CD4-positive, alpha-beta T cell treated with Interleukin-6 at 100 ng/mL for 8 hours (primary cell): Measurements from ENCODE around the gene GJB2.
A peak's percentile ranks its signal among the peaks of the same experiment; 100 is the strongest.

Experiments used
- DNase-seq: peaks from one replicate; pipeline ENCODE4 v3.0.0-alpha.2; 2020; ENCODE audit warnings: mixed read lengths, low spot score

The GJB2 gene

DNA sequence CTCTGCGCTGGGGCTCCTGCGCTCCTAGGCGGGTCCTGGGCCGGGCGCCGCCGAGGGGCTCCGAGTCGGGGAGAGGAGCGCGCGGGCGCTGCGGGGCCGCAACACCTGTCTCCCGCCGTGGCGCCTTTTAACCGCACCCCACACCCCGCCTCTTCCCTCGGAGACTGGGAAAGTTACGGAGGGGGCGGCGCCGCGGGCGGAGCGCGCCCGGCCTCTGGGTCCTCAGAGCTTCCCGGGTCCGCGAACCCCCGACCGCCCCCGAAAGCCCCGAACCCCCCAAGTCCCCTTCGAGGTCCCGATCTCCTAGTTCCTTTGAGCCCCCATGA lies at the start of gene GJB2:
Gene GJB2 (minus strand): TSS at position 103 of the 326 bp plus-strand sequence. CDS start 3,357 bp downstream, outside the sequence.
- DNase-seq, result no peak

- DNase-seq, result no peak
Observed at GRCh38 chr13:20241593-20241992, 48.9 kb upstream of the GJB2 start.

- DNase-seq, result no peak
Observed at GRCh38 chr13:20239748-20240147, 47.0 kb upstream of the GJB2 start.

- DNase-seq, result no peak
Observed at GRCh38 chr13:20232556-20233277, 40.0 kb upstream of the GJB2 start.

GRCh38 chr13:20231839-20232555 lies 39.3 kb upstream of the GJB2 start, which contains the start of gene GJB6:
Gene GJB6 (minus strand): TSS chr13:20232319. CDS start chr13:20223480, 8,839 bp downstream.
- no peak for DNase-seq

- peak; percentile 10 for DNase-seq
Observed at GRCh38 chr13:20230913-20231838, 38.4 kb upstream of the GJB2 start.

GRCh38 chr13:20227730-20228129 lies 35.0 kb upstream of the GJB2 start:
- DNase-seq, result no peak

GRCh38 chr13:20227288-20227687 lies 34.5 kb upstream of the GJB2 start:
- no peak for DNase-seq

- DNase-seq, result no peak
Observed at GRCh38 chr13:20222553-20222952, 29.8 kb upstream of the GJB2 start.

DNA sequence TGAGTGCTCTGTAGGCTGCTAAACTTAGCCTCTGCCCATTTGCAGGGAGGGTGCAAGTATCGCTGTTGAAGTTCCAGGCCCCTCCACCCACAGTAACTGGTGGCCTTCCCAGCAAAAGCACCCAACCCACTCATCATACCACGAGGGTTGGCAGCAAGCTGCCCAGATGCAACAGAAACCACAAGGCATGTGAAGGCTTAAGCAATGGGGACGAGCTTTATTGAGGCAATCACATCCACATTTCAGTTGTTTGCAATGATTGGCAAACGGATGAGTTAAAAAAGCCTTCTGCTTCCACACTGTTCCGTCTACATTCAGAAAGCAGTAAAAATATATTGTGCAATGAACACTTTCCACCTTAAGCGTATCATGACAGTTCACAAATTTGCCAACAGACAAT lies 29.0 kb upstream of the GJB2 start:
- no peak for DNase-seq

DNA sequence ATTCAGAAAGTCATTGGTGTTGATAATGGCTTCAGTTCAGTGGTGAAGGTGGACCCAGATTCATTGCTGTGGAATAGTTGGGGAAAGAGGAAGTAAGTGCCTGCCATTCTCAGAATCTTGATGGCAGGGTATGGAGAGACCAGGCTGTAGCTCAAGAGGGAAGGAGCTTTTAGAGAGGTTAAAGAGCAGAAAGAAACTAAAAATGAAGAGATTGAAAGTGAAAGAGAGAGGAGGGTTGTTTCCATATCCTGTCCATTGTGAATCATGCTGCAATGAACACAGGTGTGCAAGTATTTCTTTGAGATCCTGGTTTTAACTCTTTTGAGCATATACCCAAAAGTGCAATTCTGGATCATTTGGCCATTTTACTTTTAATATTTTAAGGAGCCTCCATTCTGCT lies 26.8 kb upstream of the GJB2 start:
- DNase-seq, result no peak

GRCh38 chr13:20217168-20217567 lies 24.4 kb upstream of the GJB2 start:
- no peak for DNase-seq

GRCh38 chr13:20209948-20210347 lies 17.2 kb upstream of the GJB2 start:
- DNase-seq, result no peak

DNA sequence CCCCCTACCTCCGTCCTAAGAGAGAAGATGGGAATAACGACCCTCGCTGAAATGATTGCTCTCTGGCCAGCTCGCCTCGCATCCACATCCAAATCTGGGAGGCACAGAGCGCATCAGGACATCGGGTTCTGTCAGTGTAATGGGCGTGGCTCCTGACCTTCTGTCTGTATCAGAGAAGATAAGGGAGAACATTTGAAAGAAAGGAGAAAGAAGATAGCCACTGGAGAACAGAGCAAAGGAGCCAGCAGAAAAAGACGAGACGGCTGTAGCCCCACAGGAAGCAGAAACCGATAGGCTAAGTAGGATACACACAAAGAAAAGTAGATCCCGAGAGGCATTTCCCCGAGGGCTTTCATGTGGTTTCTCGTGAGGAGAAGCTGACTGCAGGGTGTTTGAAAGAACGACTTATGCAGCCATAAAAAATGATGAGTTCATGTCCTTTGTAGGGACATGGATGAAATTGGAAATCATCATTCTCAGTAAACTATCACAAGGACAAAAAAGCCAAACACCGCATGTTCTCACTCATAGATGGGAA lies 14.0 kb upstream of the GJB2 start:
- no peak for DNase-seq

- no peak for DNase-seq
Observed at GRCh38 chr13:20206065-20206697, 13.4 kb upstream of the GJB2 start.

- no peak for DNase-seq
Observed at GRCh38 chr13:20198781-20199180, 6.0 kb upstream of the GJB2 start.

- peak; percentile 25 for DNase-seq
Observed at GRCh38 chr13:20197361-20197834, 4.7 kb upstream of the GJB2 start.

- DNase-seq, result no peak
Observed at GRCh38 chr13:20195801-20196200, 3.1 kb upstream of the GJB2 start.

GRCh38 chr13:20193907-20194631 lies 1.3 kb upstream of the GJB2 start:
- no peak for DNase-seq

DNA sequence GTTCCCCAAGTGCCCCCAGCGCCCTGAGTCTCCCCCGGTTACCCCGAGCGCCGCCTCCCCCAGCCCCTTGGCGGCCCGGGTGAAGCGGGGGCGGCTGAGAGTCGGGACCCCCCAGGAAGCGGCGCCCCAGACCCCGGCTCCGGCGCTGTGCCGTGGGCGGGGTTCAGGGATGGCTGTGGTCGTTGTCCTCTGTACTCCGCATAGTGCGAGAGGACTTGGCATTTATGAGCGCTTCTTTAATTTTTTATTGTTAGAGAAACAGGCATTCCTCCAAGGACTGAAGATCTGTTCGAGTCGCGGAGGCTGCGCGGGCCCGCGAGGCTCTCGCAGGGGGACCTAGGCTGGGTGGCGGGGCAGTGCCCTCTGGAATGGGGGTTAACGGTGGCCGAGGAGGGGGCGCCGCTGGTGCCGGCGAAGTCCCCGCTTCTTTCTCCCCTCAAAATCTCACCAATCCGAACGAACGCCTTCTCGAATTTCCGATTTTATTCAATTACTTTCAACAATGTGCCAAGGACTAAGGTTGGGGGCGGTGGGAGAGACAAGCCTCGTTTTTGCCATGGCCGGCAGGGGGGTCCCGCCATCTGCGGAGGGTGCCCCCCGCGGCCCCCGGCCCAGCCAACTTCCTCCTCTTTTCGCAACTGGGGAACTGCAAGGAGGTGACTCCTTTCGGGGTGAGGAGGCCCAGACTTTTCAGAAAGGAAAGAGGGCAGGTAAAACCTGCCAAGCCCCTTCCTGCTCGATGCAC lies 596 bp upstream of the GJB2 start:
- DNase-seq, result no peak
